Measurements from ENCODE around the gene TREM1. TPM values are rescaled to one million over a fixed set of nuclear protein-coding genes. Genes with fewer than 3 reads are reported as not detected.

TREM1 gene
- total RNA-seq, 2 donors from 2014 or later = not detected

DNA sequence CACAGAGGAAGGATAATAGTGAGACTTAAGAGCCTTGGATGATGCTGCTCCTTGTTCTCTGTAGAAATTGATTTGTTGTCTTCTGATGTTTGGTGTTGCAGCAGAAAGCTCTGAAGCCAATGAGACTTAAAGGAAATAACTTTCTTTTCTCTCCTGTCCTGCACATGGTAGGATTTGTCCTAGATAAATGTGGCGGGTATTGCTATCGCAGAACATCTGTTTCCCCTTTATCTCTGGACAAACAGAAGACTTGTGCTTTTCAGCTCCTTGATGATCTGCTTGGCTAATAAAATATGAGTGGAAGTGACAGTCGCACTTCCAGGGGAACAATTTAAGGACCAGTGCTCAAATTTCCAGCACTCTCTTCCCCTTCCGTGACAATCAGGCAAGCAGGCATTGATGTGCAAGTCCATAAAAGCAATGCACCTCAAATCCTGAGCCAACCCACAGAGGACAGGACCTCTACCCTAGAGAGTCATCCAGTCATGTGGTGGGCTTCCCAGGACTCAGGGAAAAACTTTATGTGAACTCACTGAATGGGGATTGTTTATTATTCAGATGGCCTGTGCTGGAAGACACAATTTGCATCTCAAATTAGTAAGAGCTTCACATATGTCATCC, 39.1 kb upstream of the TREM1 start:
- H3K36me3 ChIP-seq (ENCODE audit: control insufficient read depth, insufficient read depth, low read length) = no peaks in the 10 kb centered on the region
- 93 to 100% methylated on average over 1 to 4 of the region's 4 CpGs for WGBS, 2 experiments (ENCODE audit: insufficient coverage in 1 of 2, insufficient read length in 1 of 2)
- H3K4me3 ChIP-seq (ENCODE audit: low read length) = no peak overlapping the region
- Mint-ChIP-seq H3K9me3 (no peaks in the 10 kb centered on the region), H3K4me3 (no peak overlapping the region), H3K27ac (no peak overlapping the region), H3K27me3 (ENCODE audit: insufficient read depth) (peaks cover 9% of the 10 kb centered on the region), H3K4me1 (no peaks in the 10 kb centered on the region), H3K36me3 (ENCODE audit: low read depth) (no peaks in the 10 kb centered on the region)
- TF ChIP-seq, protein P1, sequence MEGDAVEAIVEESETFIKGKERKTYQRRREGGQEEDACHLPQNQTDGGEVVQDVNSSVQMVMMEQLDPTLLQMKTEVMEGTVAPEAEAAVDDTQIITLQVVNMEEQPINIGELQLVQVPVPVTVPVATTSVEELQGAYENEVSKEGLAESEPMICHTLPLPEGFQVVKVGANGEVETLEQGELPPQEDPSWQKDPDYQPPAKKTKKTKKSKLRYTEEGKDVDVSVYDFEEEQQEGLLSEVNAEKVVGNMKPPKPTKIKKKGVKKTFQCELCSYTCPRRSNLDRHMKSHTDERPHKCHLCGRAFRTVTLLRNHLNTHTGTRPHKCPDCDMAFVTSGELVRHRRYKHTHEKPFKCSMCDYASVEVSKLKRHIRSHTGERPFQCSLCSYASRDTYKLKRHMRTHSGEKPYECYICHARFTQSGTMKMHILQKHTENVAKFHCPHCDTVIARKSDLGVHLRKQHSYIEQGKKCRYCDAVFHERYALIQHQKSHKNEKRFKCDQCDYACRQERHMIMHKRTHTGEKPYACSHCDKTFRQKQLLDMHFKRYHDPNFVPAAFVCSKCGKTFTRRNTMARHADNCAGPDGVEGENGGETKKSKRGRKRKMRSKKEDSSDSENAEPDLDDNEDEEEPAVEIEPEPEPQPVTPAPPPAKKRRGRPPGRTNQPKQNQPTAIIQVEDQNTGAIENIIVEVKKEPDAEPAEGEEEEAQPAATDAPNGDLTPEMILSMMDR (conservative IDR thresholded peaks at IDR 0.05) = no peak
- no peak overlapping the region for H3K27ac ChIP-seq (ENCODE audit: low read depth, low read length)
- peaks cover 20% of the 10 kb centered on the region for H3K27me3 ChIP-seq (ENCODE audit: control insufficient read depth, insufficient read depth, low read length, poor library complexity, severe bottlenecking)
- H3K9me3 ChIP-seq (ENCODE audit: control insufficient read depth, low read length) = no peaks in the 10 kb centered on the region
- no peaks in the 10 kb centered on the region for H3K4me1 ChIP-seq (ENCODE audit: control insufficient read depth, insufficient read depth, low read length)
- DNase-seq = no peak
- H3K9ac ChIP-seq (ENCODE audit: extremely low read depth, low read length, poor library complexity, severe bottlenecking) = no peak overlapping the region

DNA sequence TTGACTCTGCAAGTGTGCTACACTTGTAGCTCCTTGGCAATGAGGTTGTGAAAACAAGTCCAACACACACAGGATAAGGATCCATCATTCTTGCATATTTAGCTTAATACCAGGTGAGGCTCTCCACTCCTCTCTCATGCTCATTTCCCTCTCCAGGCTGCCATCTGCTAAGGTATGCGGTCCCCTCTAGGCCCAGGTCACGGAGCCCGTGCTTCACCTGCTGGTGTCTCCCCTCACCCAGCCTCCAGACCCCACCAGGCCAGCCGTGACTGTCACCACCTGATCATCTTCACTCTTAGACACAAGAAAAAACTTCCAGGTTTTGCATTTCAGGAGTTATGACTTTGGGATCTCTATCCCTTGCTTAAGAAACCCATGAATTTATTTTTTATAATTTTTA, 34.7 kb upstream of the TREM1 start:
- Mint-ChIP-seq H3K4me3 (no peak overlapping the region), H3K4me1 (peaks cover 5% of the 10 kb centered on the region), H3K27ac (no peak overlapping the region), H3K9me3 (no peaks in the 10 kb centered on the region), H3K27me3 (ENCODE audit: insufficient read depth) (peaks cover 10% of the 10 kb centered on the region), H3K36me3 (ENCODE audit: low read depth) (no peaks in the 10 kb centered on the region)
- H3K4me3 ChIP-seq (ENCODE audit: low read length) = no peak overlapping the region
- no peak for DNase-seq
- peaks cover 4% of the 10 kb centered on the region for H3K27me3 ChIP-seq (ENCODE audit: control insufficient read depth, insufficient read depth, low read length, poor library complexity, severe bottlenecking)
- no peaks in the 10 kb centered on the region for H3K4me1 ChIP-seq (ENCODE audit: control insufficient read depth, insufficient read depth, low read length)
- no peak overlapping the region for H3K27ac ChIP-seq (ENCODE audit: low read depth, low read length)
- no peak overlapping the region for H3K9ac ChIP-seq (ENCODE audit: extremely low read depth, low read length, poor library complexity, severe bottlenecking)
- H3K9me3 ChIP-seq (ENCODE audit: control insufficient read depth, low read length) = no peaks in the 10 kb centered on the region
- 94% methylated on average over 4 of the region's 4 CpGs; no CpG with 5 or more reads in 1 of the 2 experiments for WGBS, 2 experiments (ENCODE audit: insufficient coverage in 1 of 2, insufficient read length in 1 of 2)
- TF ChIP-seq, protein P1 (conservative IDR thresholded peaks at IDR 0.05) = no peak
- no peaks in the 10 kb centered on the region for H3K36me3 ChIP-seq (ENCODE audit: control insufficient read depth, insufficient read depth, low read length)

DNA sequence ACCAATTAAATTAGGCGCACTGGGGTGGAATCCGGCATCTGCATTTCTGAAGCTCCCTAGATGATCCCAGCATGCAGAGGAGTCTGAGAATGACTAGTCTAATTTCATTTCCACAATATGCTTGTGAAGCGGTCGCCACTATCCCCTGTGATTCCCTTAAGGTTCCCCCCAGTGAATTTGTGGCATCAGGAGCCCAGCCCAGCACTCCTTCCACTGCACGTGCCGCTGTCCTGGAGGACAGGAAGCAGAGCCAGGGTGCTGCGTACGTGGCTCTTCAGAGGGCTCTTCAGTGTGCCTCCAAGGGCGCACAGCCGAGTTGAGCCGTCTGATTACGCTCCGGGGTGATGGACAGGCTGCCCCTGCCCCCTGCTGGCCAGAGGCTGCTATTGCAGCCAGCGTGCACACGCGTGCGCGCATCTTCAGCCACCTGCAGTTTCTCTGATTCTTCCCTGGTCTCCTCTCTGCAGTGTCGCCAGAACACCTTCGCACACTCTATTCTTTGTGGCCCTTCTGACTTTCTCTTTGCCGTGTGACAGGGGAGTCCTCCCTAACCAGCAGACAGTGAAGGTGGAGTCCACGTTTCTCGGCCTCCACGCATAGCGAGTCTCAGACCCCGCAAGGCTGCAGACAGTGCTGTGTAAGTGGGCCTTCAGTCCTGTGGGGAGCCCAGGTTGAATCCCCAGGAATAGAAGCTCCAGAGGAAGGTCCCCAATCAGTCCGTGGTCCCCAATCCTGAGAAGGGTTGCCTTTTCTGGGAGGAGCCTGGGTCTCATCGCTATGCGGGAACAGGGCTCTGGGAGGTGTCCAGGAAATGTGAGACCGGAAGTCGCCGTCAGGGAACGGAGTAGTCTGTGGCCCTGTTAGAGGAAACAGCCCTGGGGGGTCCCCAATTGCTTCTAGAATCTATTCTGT, 32.4 kb upstream of the TREM1 start:
- no peaks in the 10 kb centered on the region for H3K9me3 Mint-ChIP-seq
- H3K4me3 ChIP-seq (ENCODE audit: low read length) = peak overlapping the region; percentile 55
- DNase-seq = peak; percentile 94
- H3K36me3 Mint-ChIP-seq (ENCODE audit: low read depth) = no peaks in the 10 kb centered on the region
- peaks cover 11% of the 10 kb centered on the region for H3K27me3 Mint-ChIP-seq (ENCODE audit: insufficient read depth)
- H3K9ac ChIP-seq (ENCODE audit: extremely low read depth, low read length, poor library complexity, severe bottlenecking) = peak overlapping the region; percentile 16
- TF ChIP-seq, protein P1 (conservative IDR thresholded peaks at IDR 0.05) = peak; percentile 100
- peaks cover 4% of the 10 kb centered on the region for H3K27me3 ChIP-seq (ENCODE audit: control insufficient read depth, insufficient read depth, low read length, poor library complexity, severe bottlenecking)
- no peaks in the 10 kb centered on the region for H3K36me3 ChIP-seq (ENCODE audit: control insufficient read depth, insufficient read depth, low read length)
- peaks cover 5% of the 10 kb centered on the region for H3K4me1 Mint-ChIP-seq
- no peaks in the 10 kb centered on the region for H3K9me3 ChIP-seq (ENCODE audit: control insufficient read depth, low read length)
- WGBS, 2 experiments (ENCODE audit: insufficient coverage in 1 of 2, insufficient read length in 1 of 2) = 34 to 36% methylated on average over 27 to 32 of the region's 33 CpGs
- peak overlapping the region; percentile 17 for H3K27ac Mint-ChIP-seq
- peak overlapping the region; percentile 43 for H3K4me3 Mint-ChIP-seq
- H3K4me1 ChIP-seq (ENCODE audit: control insufficient read depth, insufficient read depth, low read length) = no peaks in the 10 kb centered on the region
- no peak overlapping the region for H3K27ac ChIP-seq (ENCODE audit: low read depth, low read length)

Data from endodermal cell (in vitro differentiated cells).